GM12891 (cell line): Measurements from ENCODE around the gene HUNK.

Experiments used
- PAX5 ChIP-seq: IDR thresholded peaks from 2 replicates; pipeline ENCODE4 v1.6.1; 2011; ENCODE audit warnings: low read length, moderate library complexity, mild to moderate bottlenecking; ENCODE audit not compliant: insufficient read depth, severe bottlenecking
- POLR2A ChIP-seq: IDR thresholded peaks from 2 replicates; pipeline ENCODE4 v1.6.1; 2011; ENCODE audit warnings: low read depth, low read length, control low read depth
- POLR2AphosphoS5 ChIP-seq: IDR thresholded peaks from 2 replicates; pipeline ENCODE4 v1.6.1; 2011; ENCODE audit warnings: low read depth, low read length, control low read depth
- TAF1 ChIP-seq: IDR thresholded peaks from 2 replicates; pipeline ENCODE4 v1.6.1; 2011; ENCODE audit warnings: low read depth, low read length, control low read depth

DNA sequence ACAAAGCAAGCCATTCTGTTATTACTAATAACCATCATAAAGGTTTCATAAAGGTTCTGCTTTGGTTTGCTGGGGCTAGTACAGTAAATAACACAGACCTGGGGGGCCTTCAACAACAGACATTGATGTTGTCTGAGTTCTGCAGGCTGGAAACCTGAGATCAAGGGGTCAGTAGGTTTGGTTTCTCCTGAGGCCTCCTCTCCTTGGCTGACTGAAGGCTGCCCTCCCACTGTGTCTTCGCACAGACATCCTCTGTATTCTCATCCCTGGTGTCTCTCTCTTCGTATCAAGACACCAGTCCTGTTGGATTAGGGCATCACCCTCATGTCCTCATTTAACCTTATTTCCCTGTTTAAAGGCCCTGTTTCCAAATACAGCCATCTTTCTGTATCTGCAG, 37.3 kb downstream of the HUNK start:
- no peak for TF ChIP-seq POLR2A
- no peak for TF ChIP-seq POLR2AphosphoS5
- TF ChIP-seq TAF1: no peak
- TF ChIP-seq PAX5: no peak
